ENCODE results near the gene NGLY1. TPM values are rescaled to one million over a fixed set of nuclear protein-coding genes. Genes with fewer than 3 reads are reported as not detected.

NGLY1 gene
- total and polyA plus RNA-seq, 3 experiments from 2014 or later: 38.1 to 48.9 (median 44.8) TPM

DNA sequence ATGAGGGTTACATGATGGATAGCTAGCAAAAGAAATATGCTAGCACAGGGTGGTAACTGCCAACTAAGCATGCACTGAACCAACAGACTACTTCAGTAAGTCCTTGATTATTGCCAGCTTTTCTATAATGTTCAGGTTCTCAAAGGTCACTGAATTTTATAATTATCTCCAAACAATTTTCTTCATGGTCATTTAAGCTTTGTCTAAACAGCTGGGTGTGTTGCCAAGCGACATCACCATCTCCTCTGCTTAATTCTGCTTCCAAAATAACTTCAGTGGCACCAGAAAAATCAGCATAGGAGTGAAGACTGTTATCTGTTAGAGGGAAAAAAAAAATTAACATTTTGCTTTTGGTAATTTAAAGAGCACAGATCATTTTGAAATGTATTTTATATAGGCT is 63.9 kb downstream of the NGLY1 start:
- no peak overlapping the region for H3K27ac Mint-ChIP-seq
- no peak overlapping the region for H3K27ac ChIP-seq (ENCODE audit: low read depth, low read length)
- no peaks in the 10 kb centered on the region for H3K9me3 ChIP-seq (ENCODE audit: low read length)
- no peaks in the 10 kb centered on the region for H3K27me3 Mint-ChIP-seq
- H3K4me3 ChIP-seq (ENCODE audit: low read length): no peak overlapping the region
- H3K4me3 Mint-ChIP-seq: no peak overlapping the region
- H3K4me1 ChIP-seq (ENCODE audit: insufficient read depth, low read length): no peaks in the 10 kb centered on the region
- no peak for DNase-seq
- peaks cover 4% of the 10 kb centered on the region for H3K36me3 ChIP-seq (ENCODE audit: insufficient read depth, low read length)
- CTCF ChIA-PET: no interaction called here
- peaks cover 0 to 3% (median 0%) of the 10 kb centered on the region in 5 donors for H3K9me3 Mint-ChIP-seq
- H3K4me1 Mint-ChIP-seq: no peaks in the 10 kb centered on the region
- H3K27me3 ChIP-seq (ENCODE audit: insufficient read depth, low read length, poor library complexity, severe bottlenecking): no peaks in the 10 kb centered on the region
- peaks cover 7 to 30% (median 7%) of the 10 kb centered on the region in 3 donors for H3K36me3 Mint-ChIP-seq
- POLR2A ChIA-PET: no interaction called here

GRCh38 chr3:25713341-25713985 is 69.8 kb downstream of the NGLY1 start:
- ChIA-PET CTCF (no interaction called here), POLR2A (no interaction called here)
- Mint-ChIP-seq H3K36me3 (peaks cover 7 to 11% (median 7%) of the 10 kb centered on the region in 3 donors), H3K9me3 (peaks cover 0 to 3% (median 0%) of the 10 kb centered on the region in 5 donors), H3K4me3 (no peak overlapping the region), H3K27ac (no peak overlapping the region), H3K4me1 (no peaks in the 10 kb centered on the region), H3K27me3 (peaks cover 9 to 12% of the 10 kb centered on the region in 2 donors)
- no peak for DNase-seq
- H3K36me3 ChIP-seq (ENCODE audit: insufficient read depth, low read length): no peaks in the 10 kb centered on the region
- H3K27me3 ChIP-seq (ENCODE audit: insufficient read depth, low read length, poor library complexity, severe bottlenecking): no peaks in the 10 kb centered on the region
- H3K4me3 ChIP-seq (ENCODE audit: low read length): no peak overlapping the region
- H3K27ac ChIP-seq (ENCODE audit: low read depth, low read length): no peak overlapping the region
- no peaks in the 10 kb centered on the region for H3K9me3 ChIP-seq (ENCODE audit: low read length)
- no peaks in the 10 kb centered on the region for H3K4me1 ChIP-seq (ENCODE audit: insufficient read depth, low read length)

DNA sequence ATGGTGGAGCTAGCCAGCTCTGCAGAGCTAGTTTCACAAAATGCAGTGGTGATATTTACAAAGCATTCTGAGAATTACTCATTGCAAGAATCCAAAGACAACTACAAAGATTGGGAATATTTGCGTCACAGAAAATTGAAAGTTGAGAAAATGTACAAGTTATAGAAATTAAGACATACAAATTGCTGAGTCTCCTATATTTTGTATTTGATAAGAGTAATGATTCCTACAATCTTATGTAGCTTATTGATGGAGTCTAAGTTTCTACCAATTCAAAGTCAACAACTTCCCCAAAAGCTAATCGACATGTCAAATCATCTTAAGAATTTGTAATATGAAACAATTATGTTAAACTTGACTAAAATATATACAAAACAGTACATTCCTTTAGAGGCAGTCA is 72.2 kb downstream of the NGLY1 start:
- no peak overlapping the region for H3K27ac Mint-ChIP-seq
- POLR2A ChIA-PET: no interaction called here

DNA sequence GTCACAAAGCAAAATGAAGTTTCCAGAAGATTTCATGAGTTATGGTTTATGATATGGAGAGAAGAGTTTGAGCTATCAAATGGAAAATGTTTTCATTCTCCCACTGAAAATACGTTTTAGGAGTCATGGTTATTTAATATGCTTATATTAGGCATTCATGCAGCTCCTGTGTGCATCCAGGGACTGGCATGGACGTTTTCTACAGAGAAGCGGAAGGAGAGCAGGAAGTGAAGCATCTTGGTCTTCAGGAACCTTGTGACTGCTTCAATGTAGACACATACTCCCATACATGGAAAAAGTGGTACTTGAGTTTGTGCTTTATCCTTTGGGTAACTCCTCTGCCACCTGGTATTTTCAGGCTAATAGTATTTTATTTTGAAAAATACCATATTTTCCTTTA is 75.2 kb downstream of the NGLY1 start:
- peaks cover 5% of the 10 kb centered on the region for H3K27me3 ChIP-seq (ENCODE audit: insufficient read depth, low read length, poor library complexity, severe bottlenecking)
- POLR2A ChIA-PET: no interaction called here
- no peak overlapping the region for H3K4me3 Mint-ChIP-seq
- no peak overlapping the region for H3K27ac ChIP-seq (ENCODE audit: low read depth, low read length)
- no peak for DNase-seq
- no peak overlapping the region for H3K27ac Mint-ChIP-seq
- CTCF ChIA-PET: interaction anchor here (1.5 kb wide), 1 partner anchor 60 kb away, joined by 3 read pairs; no protein-coding TSS in a partner anchor
- H3K36me3 ChIP-seq (ENCODE audit: insufficient read depth, low read length): no peaks in the 10 kb centered on the region
- H3K4me1 Mint-ChIP-seq: no peaks in the 10 kb centered on the region
- H3K4me3 ChIP-seq (ENCODE audit: low read length): no peak overlapping the region
- peaks cover 20 to 50% of the 10 kb centered on the region in 2 donors for H3K27me3 Mint-ChIP-seq
- H3K9me3 ChIP-seq (ENCODE audit: low read length): no peaks in the 10 kb centered on the region
- peaks cover 0 to 3% (median 0%) of the 10 kb centered on the region in 3 donors for H3K36me3 Mint-ChIP-seq
- no peaks in the 10 kb centered on the region for H3K4me1 ChIP-seq (ENCODE audit: insufficient read depth, low read length)
- H3K9me3 Mint-ChIP-seq: no peaks in the 10 kb centered on the region

More for the DNA sequence above, 72.2 kb downstream of the NGLY1 start:
- CTCF ChIA-PET: no interaction called here
- no peak overlapping the region for H3K4me3 Mint-ChIP-seq
- Histone ChIP-seq H3K4me3 (ENCODE audit: low read length) (no peak overlapping the region), H3K9me3 (ENCODE audit: low read length) (no peaks in the 10 kb centered on the region), H3K27ac (ENCODE audit: low read depth, low read length) (no peak overlapping the region), H3K4me1 (ENCODE audit: insufficient read depth, low read length) (no peaks in the 10 kb centered on the region), H3K36me3 (ENCODE audit: insufficient read depth, low read length) (no peaks in the 10 kb centered on the region), H3K27me3 (ENCODE audit: insufficient read depth, low read length, poor library complexity, severe bottlenecking) (peaks cover 5% of the 10 kb centered on the region)
- DNase-seq: no peak
- no peaks in the 10 kb centered on the region for H3K36me3 Mint-ChIP-seq
- no peaks in the 10 kb centered on the region for H3K9me3 Mint-ChIP-seq
- peaks cover 15 to 29% of the 10 kb centered on the region in 2 donors for H3K27me3 Mint-ChIP-seq
- no peaks in the 10 kb centered on the region for H3K4me1 Mint-ChIP-seq

- Mint-ChIP-seq H3K36me3 (peaks cover 0 to 3% (median 0%) of the 10 kb centered on the region in 3 donors), H3K27ac (no peak overlapping the region), H3K9me3 (no peaks in the 10 kb centered on the region), H3K27me3 (peaks cover 24 to 55% of the 10 kb centered on the region in 2 donors), H3K4me3 (no peak overlapping the region), H3K4me1 (no peaks in the 10 kb centered on the region)
- Histone ChIP-seq H3K27me3 (ENCODE audit: insufficient read depth, low read length, poor library complexity, severe bottlenecking) (peaks cover 5% of the 10 kb centered on the region), H3K4me3 (ENCODE audit: low read length) (no peak overlapping the region), H3K36me3 (ENCODE audit: insufficient read depth, low read length) (no peaks in the 10 kb centered on the region), H3K4me1 (ENCODE audit: insufficient read depth, low read length) (no peaks in the 10 kb centered on the region), H3K9me3 (ENCODE audit: low read length) (no peaks in the 10 kb centered on the region), H3K27ac (ENCODE audit: low read depth, low read length) (no peak overlapping the region)
- ChIA-PET POLR2A (no interaction called here), CTCF (no interaction called here)
- no peak for DNase-seq
These were observed 75.8 kb downstream of the NGLY1 start for GRCh38 chr3:25707268-25707926.

DNA sequence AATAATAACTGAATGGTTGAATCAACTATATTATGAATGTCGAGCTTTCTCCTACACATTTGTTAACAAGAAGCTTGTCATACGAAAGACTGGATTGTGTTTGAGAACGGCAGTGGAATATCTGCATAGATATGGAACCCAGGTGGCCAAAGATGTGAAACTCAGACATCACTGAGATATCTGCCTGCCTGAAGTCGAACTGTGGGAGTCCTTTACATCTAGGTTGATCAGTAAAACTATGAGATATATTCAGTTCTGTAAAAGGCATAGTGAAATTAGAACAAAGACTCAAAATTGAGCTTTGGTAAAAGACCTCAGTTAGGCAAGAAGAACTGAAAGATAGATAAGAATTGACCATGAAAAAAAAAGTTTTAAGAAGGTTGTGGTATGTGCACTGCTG is 77.0 kb downstream of the NGLY1 start:
- POLR2A ChIA-PET: no interaction called here
- no peaks in the 10 kb centered on the region for H3K36me3 ChIP-seq (ENCODE audit: insufficient read depth, low read length)
- H3K36me3 Mint-ChIP-seq: peaks cover 0 to 3% (median 0%) of the 10 kb centered on the region in 3 donors

GRCh38 chr3:25697553-25697952 is 85.7 kb downstream of the NGLY1 start:
- no peaks in the 10 kb centered on the region for H3K27me3 ChIP-seq (ENCODE audit: insufficient read depth, low read length, poor library complexity, severe bottlenecking)
- H3K36me3 ChIP-seq (ENCODE audit: insufficient read depth, low read length): no peaks in the 10 kb centered on the region
- no peak overlapping the region for H3K4me3 ChIP-seq (ENCODE audit: low read length)
- no peaks in the 10 kb centered on the region for H3K4me1 Mint-ChIP-seq
- no peak overlapping the region for H3K27ac ChIP-seq (ENCODE audit: low read depth, low read length)
- peaks cover 0 to 3% (median 0%) of the 10 kb centered on the region in 5 donors for H3K9me3 Mint-ChIP-seq
- no peaks in the 10 kb centered on the region for H3K36me3 Mint-ChIP-seq
- no peak overlapping the region for H3K27ac Mint-ChIP-seq
- H3K4me1 ChIP-seq (ENCODE audit: insufficient read depth, low read length): no peaks in the 10 kb centered on the region
- peaks cover 5 to 7% of the 10 kb centered on the region in 2 donors for H3K27me3 Mint-ChIP-seq
- no peak for DNase-seq
- CTCF ChIA-PET: no interaction called here
- H3K4me3 Mint-ChIP-seq: no peak overlapping the region
- POLR2A ChIA-PET: no interaction called here
- no peaks in the 10 kb centered on the region for H3K9me3 ChIP-seq (ENCODE audit: low read length)

More for the DNA sequence above, 77.0 kb downstream of the NGLY1 start:
- Histone ChIP-seq H3K27me3 (ENCODE audit: insufficient read depth, low read length, poor library complexity, severe bottlenecking) (peaks cover 5% of the 10 kb centered on the region), H3K4me1 (ENCODE audit: insufficient read depth, low read length) (no peaks in the 10 kb centered on the region), H3K4me3 (ENCODE audit: low read length) (no peak overlapping the region), H3K27ac (ENCODE audit: low read depth, low read length) (no peak overlapping the region), H3K9me3 (ENCODE audit: low read length) (no peaks in the 10 kb centered on the region)
- no peak for DNase-seq
- Mint-ChIP-seq H3K27me3 (peaks cover 26 to 61% of the 10 kb centered on the region in 2 donors), H3K4me3 (no peak overlapping the region), H3K9me3 (no peaks in the 10 kb centered on the region), H3K27ac (no peak overlapping the region), H3K4me1 (no peaks in the 10 kb centered on the region)
- CTCF ChIA-PET: no interaction called here

DNA sequence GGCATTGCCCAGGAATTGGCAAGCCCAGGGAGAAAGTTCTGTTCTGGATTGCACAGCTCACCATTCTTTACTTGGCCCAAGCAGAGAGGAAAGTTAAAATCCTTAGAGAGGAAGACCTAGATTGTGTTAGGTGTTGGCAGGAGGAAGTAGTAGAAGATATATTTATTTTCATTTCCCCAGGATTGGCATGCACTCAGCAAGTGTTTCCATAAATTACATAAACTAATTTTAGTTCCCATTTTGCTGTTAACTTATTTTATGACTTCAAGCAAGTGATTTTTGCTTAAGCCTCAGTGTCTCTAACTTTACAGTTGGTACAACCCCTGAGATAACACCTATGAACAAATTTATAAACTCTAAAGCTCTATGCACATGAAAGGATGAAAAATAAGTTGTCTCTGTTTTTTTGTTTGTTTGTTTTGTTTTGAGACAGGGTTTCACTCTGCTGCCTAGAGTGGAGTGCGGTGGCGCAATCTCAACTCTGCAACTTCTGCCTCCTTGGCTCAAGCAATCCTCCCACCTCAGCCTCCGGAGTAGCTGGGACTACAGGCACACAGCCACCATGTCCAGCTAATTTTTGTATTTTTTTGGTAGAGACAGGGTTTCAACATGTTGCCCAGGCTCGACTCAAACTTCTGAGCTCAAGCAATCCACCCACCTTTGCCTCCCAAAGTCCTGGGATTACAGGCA is 87.4 kb downstream of the NGLY1 start:
- peaks cover 6 to 8% of the 10 kb centered on the region in 2 donors for H3K27me3 Mint-ChIP-seq
- no peak overlapping the region for H3K27ac ChIP-seq (ENCODE audit: low read depth, low read length)
- peaks cover 0 to 3% (median 0%) of the 10 kb centered on the region in 5 donors for H3K9me3 Mint-ChIP-seq
- no peaks in the 10 kb centered on the region for H3K4me1 ChIP-seq (ENCODE audit: insufficient read depth, low read length)
- DNase-seq: no peak
- H3K27me3 ChIP-seq (ENCODE audit: insufficient read depth, low read length, poor library complexity, severe bottlenecking): no peaks in the 10 kb centered on the region
- no peak overlapping the region for H3K4me3 Mint-ChIP-seq
- no peaks in the 10 kb centered on the region for H3K9me3 ChIP-seq (ENCODE audit: low read length)
- no peak overlapping the region for H3K4me3 ChIP-seq (ENCODE audit: low read length)
- H3K4me1 Mint-ChIP-seq: no peaks in the 10 kb centered on the region
- ChIA-PET CTCF (no interaction called here), POLR2A (no interaction called here)
- no peak overlapping the region for H3K27ac Mint-ChIP-seq
- no peaks in the 10 kb centered on the region for H3K36me3 ChIP-seq (ENCODE audit: insufficient read depth, low read length)
- H3K36me3 Mint-ChIP-seq: no peaks in the 10 kb centered on the region
